Esophagus squamous epithelium (tissue), 5 donors: ENCODE data around the gene KRT6B. TPM values are rescaled to one million over a fixed set of nuclear protein-coding genes. Genes with fewer than 3 reads are reported as not detected.

Source experiments
- DNase-seq: peaks from one replicate; lab custom pipeline; 2025; lab: John Stamatoyannopoulos, UW
- H3K27ac ChIP-seq, 4 donors: fragments of 200-600 bp; sonication (generic); one replicate each; pipeline ENCODE4 v1.5.1; 2016 to 2019; ENCODE audit warnings: mild to moderate bottlenecking in 1 of 4
- H3K27me3 ChIP-seq, 4 donors: fragments of 200-600 bp; sonication (generic); 1 replicate in 3 of 4; 2 replicates in 1 of 4; pipeline versions ENCODE4 v1.5.1 to v1.6.0; 2017 to 2021; ENCODE audit warnings: antibody characterized with exemption in 1 of 4
- H3K36me3 ChIP-seq, 3 donors: fragments of 200-600 bp; sonication (generic); one replicate each; pipeline ENCODE4 v1.5.1; 2016 to 2019
- H3K4me1 ChIP-seq, 3 donors: fragments of 200-600 bp; sonication (generic); one replicate each; pipeline ENCODE4 v1.5.1; 2017 to 2019
- H3K4me3 ChIP-seq, 4 donors: fragments of 200-600 bp; sonication (generic); 1 replicate in 3 of 4; 2 replicates in 1 of 4; pipeline ENCODE4 v1.5.1; 2016 to 2019; ENCODE audit warnings: mild to moderate bottlenecking in 2 of 4, moderate library complexity in 1 of 4
- H3K9me3 ChIP-seq, 3 donors: fragments of 200-600 bp; sonication (generic); one replicate each; pipeline ENCODE4 v1.5.1; 2016 to 2019
- CTCF ChIP-seq, 6 experiments: fragments of 450-650 bp in 4 of 6; fragments of 200-600 bp in 2 of 6; sonication (generic) in 2 of 6; IDR thresholded peaks; one replicate each; pipeline ENCODE4 v1.5.1; 2016 to 2019; ENCODE audit warnings: antibody characterized with exemption in 6 of 6, mild to moderate bottlenecking in 4 of 6, moderate library complexity in 4 of 6
- POLR2A ChIP-seq, 4 donors: fragments of 450-650 bp; IDR thresholded peaks; one replicate each; pipeline ENCODE4 v1.6.1; 2017; ENCODE audit warnings: antibody characterized with exemption in 4 of 4, mild to moderate bottlenecking in 4 of 4, moderate library complexity in 3 of 4
- WGBS, 2 donors: methylation state at CpG; one replicate each; pipeline ENCODE4 v1.1.5; 2018; 5-methylcytosine and 5-hydroxymethylcytosine counted together
- intact Hi-C: fragments of 100-400 bp; cut with DNase I; formaldehyde crosslinking; loops from one replicate; pipeline ENCODE4 v1.15.0; 2022
- total RNA-seq, 4 donors: library from RNA; depleted of rRNA; stranded (reverse); fragments of >200 nt; gene quantifications; one replicate each; pipeline ENCODE4 v1.1.0, GENCODE V29; 2016
- donor health status: DM: yes; HTN: yes; CAD: no.

KRT6B gene
- total RNA-seq, 4 donors from 2014 or later = 308 to 3,585 (median 1,609) TPM

- H3K27ac ChIP-seq = peak overlapping the region in 3 of 4 donors; percentile 40 to 76 (median 42)
- TF ChIP-seq CTCF (IDR thresholded peaks at IDR 0.05) = no peak
- no peak for TF ChIP-seq POLR2A (IDR thresholded peaks at IDR 0.05)
- no peaks in the 10 kb centered on the region for H3K9me3 ChIP-seq
- DNase-seq = no peak
- intact Hi-C loops = no loop called here
- peaks cover 0 to 1% (median 0%) of the 10 kb centered on the region in 4 donors for H3K27me3 ChIP-seq
- H3K4me3 ChIP-seq = no peak overlapping the region
- H3K4me1 ChIP-seq = peaks cover 4 to 24% (median 14%) of the 10 kb centered on the region in 3 donors
- WGBS, 2 donors = 91 to 96% methylated on average over 1 of the region's 1 CpG
- H3K36me3 ChIP-seq = no peaks in the 10 kb centered on the region
Observed at GRCh38 chr12:52416795-52417194, 35.2 kb downstream of the KRT6B start.

- no peak overlapping the region for H3K4me3 ChIP-seq
- peaks cover 4 to 31% (median 14%) of the 10 kb centered on the region in 3 donors for H3K4me1 ChIP-seq
- TF ChIP-seq POLR2A (IDR thresholded peaks at IDR 0.05) (no peak), CTCF (IDR thresholded peaks at IDR 0.05) (no peak)
- peak overlapping the region in 3 of 4 donors; percentile 43 to 76 (median 65) for H3K27ac ChIP-seq
- no peaks in the 10 kb centered on the region for H3K36me3 ChIP-seq
- no peaks in the 10 kb centered on the region for H3K9me3 ChIP-seq
- H3K27me3 ChIP-seq = no peaks in the 10 kb centered on the region
- WGBS, 2 donors = 54 to 68% methylated on average over 9 to 10 of the region's 10 CpGs
- intact Hi-C loops = no loop called here
- DNase-seq = no peak
Observed at GRCh38 chr12:52415870-52416750, 35.8 kb downstream of the KRT6B start.

DNA sequence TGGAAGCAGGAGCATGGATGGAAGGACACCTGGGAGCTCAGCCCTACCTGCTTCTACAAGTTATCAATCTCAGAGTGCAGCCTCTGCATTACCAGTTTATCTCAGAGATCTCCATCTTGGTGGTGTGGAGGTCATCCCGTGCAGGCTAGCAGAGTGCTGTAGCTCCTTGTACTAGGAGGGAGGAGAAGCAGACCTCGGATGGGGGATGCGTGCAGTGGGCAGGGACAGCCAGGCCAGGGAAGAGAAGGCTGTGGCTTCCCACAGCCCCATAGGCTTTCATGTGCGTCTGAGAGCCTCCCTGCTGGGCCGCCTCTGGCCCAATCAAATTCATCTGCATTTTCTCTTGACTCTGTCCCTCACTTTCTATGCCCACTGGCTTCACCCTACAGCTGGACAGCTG, 37.0 kb downstream of the KRT6B start:
- Histone ChIP-seq H3K4me1 (peaks cover 4 to 36% (median 14%) of the 10 kb centered on the region in 3 donors), H3K27me3 (no peaks in the 10 kb centered on the region), H3K27ac (peak overlapping the region in 3 of 4 donors; percentile 43 to 66 (median 65)), H3K9me3 (no peaks in the 10 kb centered on the region), H3K4me3 (no peak overlapping the region), H3K36me3 (no peaks in the 10 kb centered on the region)
- intact Hi-C loops = no loop called here
- TF ChIP-seq CTCF (IDR thresholded peaks at IDR 0.05) (no peak), POLR2A (IDR thresholded peaks at IDR 0.05) (no peak)
- 63 to 86% methylated on average over 2 to 4 of the region's 5 CpGs for WGBS, 2 donors
- DNase-seq = no peak

- no peaks in the 10 kb centered on the region for H3K27me3 ChIP-seq
- no peak overlapping the region for H3K27ac ChIP-seq
- no peak overlapping the region for H3K4me3 ChIP-seq
- no peak for TF ChIP-seq CTCF (IDR thresholded peaks at IDR 0.05)
- TF ChIP-seq POLR2A (IDR thresholded peaks at IDR 0.05) = no peak
- no peaks in the 10 kb centered on the region for H3K36me3 ChIP-seq
- DNase-seq = no peak
- H3K4me1 ChIP-seq = peaks cover 4 to 36% (median 14%) of the 10 kb centered on the region in 3 donors
- WGBS, 2 donors = 42 to 54% methylated on average over 4 of the region's 8 CpGs
- no peaks in the 10 kb centered on the region for H3K9me3 ChIP-seq
- intact Hi-C loops = no loop called here
Observed at GRCh38 chr12:52413782-52414345, 38.1 kb downstream of the KRT6B start.

- Histone ChIP-seq H3K27ac (no peak overlapping the region), H3K9me3 (no peaks in the 10 kb centered on the region), H3K4me1 (peaks cover 4 to 36% (median 14%) of the 10 kb centered on the region in 3 donors), H3K27me3 (peaks cover 0 to 5% (median 0%) of the 10 kb centered on the region in 4 donors), H3K36me3 (no peaks in the 10 kb centered on the region), H3K4me3 (no peak overlapping the region)
- intact Hi-C loops = no loop called here
- TF ChIP-seq POLR2A (IDR thresholded peaks at IDR 0.05) (no peak), CTCF (IDR thresholded peaks at IDR 0.05) (no peak)
- no peak for DNase-seq
- WGBS, 2 donors = 34 to 57% methylated on average over 4 of the region's 4 CpGs
Observed at GRCh38 chr12:52413202-52413601, 38.7 kb downstream of the KRT6B start.
